ENCODE results near the gene CMTR1. TPM values are rescaled to one million over a fixed set of nuclear protein-coding genes. Genes with fewer than 3 reads are reported as not detected.

Gene CMTR1, protein sequence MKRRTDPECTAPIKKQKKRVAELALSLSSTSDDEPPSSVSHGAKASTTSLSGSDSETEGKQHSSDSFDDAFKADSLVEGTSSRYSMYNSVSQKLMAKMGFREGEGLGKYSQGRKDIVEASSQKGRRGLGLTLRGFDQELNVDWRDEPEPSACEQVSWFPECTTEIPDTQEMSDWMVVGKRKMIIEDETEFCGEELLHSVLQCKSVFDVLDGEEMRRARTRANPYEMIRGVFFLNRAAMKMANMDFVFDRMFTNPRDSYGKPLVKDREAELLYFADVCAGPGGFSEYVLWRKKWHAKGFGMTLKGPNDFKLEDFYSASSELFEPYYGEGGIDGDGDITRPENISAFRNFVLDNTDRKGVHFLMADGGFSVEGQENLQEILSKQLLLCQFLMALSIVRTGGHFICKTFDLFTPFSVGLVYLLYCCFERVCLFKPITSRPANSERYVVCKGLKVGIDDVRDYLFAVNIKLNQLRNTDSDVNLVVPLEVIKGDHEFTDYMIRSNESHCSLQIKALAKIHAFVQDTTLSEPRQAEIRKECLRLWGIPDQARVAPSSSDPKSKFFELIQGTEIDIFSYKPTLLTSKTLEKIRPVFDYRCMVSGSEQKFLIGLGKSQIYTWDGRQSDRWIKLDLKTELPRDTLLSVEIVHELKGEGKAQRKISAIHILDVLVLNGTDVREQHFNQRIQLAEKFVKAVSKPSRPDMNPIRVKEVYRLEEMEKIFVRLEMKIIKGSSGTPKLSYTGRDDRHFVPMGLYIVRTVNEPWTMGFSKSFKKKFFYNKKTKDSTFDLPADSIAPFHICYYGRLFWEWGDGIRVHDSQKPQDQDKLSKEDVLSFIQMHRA
- total RNA-seq, result 16.1 and 26.2 TPM in 2 replicates

GRCh38 chr6:37432916-37433656 is at the start of gene CMTR1:
TSS of gene CMTR1 (plus strand) at chr6:37433221. CDS start at chr6:37435630, 2,409 bp downstream.

DNA sequence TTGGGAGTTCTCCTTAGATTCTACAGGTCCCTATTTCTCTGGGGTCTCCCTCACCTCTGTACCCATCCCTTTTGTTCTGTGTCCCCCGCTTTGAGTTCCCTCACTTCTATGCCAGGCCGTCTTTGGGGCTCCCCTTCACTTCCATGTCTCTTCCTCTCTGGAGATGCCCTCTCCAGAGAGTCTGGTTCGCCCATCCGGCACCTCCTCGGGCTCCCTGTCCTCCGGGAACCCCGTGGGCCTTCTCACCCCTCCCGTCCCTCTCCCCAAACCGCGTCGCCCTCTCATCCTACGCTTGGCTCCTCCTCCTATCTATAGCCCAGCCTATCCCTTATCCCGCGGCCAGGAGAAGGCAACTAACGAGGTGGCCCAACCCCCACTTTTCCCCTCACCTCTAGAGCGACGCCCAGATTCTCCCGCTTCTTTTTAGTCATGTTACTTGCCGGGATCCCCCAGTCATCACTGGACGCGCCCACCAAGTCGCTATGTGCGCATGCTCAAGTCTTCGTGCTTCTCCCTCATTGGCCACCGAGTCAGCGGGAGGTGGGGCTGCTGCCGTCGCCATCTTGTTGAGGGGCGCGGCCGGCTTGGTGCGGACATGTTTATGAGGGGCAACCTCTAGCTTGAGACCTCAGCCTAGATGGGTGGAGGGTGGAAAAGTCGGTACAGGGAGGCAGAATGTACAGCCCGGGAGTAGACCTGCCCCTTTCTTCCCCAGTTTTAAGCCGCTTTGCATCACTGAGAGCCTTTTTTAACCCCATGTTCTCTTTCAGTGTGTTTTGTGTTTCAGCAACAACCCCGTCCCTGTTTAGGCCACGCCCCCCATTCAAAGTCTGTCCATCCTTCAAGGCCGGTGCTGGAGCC is 66.6 kb downstream of the CMTR1 start, which contains the start of gene CCDC167:
Gene CCDC167, minus strand, starts transcription at position 461 of the 861 bp plus-strand sequence. Its CDS starts 30 bp downstream, at position 431.

Other genes with a start within 250 kb of the CMTR1 start
- gene TBC1D22B, start 175.4 kb upstream of the CMTR1 start, total RNA-seq, result 3.4 and 4.7 TPM in 2 replicates
- gene TMEM217, start 175.1 kb upstream of the CMTR1 start, total RNA-seq, result 0.65 TPM in 1 of 2 replicates, not detected in the other
- 13.9 and 22.7 TPM in 2 replicates for gene RNF8, start 79.2 kb upstream of the CMTR1 start, total RNA-seq
- gene CCDC167, start 66.7 kb downstream of the CMTR1 start, total RNA-seq, result 59.2 and 69.3 TPM in 2 replicates